ENCODE data around the gene WSB1. TPM values are rescaled to one million over a fixed set of nuclear protein-coding genes. Genes with fewer than 3 reads are reported as not detected.

WSB1 gene
- total RNA-seq, 1 donor from 2014 or later: 160 TPM

GRCh38 chr17:27336184-27336583 is 42.3 kb downstream of the WSB1 start:
- DNase-seq (ENCODE audit: low spot score): no peak

- no peak for DNase-seq (ENCODE audit: low spot score)
Observed at GRCh38 chr17:27338536-27338985, 44.6 kb downstream of the WSB1 start.

GRCh38 chr17:27339198-27339835 is 45.4 kb downstream of the WSB1 start:
- DNase-seq (ENCODE audit: low spot score): no peak

GRCh38 chr17:27339836-27340550 is 46.1 kb downstream of the WSB1 start:
- DNase-seq (ENCODE audit: low spot score): no peak

GRCh38 chr17:27340575-27340974 is 46.7 kb downstream of the WSB1 start:
- DNase-seq (ENCODE audit: low spot score): no peak

GRCh38 chr17:27341041-27341471 is 47.1 kb downstream of the WSB1 start:
- DNase-seq (ENCODE audit: low spot score): no peak

GRCh38 chr17:27342059-27342458 is 48.1 kb downstream of the WSB1 start:
- no peak for DNase-seq (ENCODE audit: low spot score)

- DNase-seq (ENCODE audit: low spot score): no peak
Observed at GRCh38 chr17:27343294-27343693, 49.4 kb downstream of the WSB1 start.

GRCh38 chr17:27343977-27344607 is 50.2 kb downstream of the WSB1 start:
- DNase-seq (ENCODE audit: low spot score): no peak

GRCh38 chr17:27345141-27345904 is 51.4 kb downstream of the WSB1 start:
- no peak for DNase-seq (ENCODE audit: low spot score)

- DNase-seq (ENCODE audit: low spot score): no peak
Observed at GRCh38 chr17:27346228-27346899, 52.5 kb downstream of the WSB1 start.

GRCh38 chr17:27348196-27348595 is 54.3 kb downstream of the WSB1 start:
- DNase-seq (ENCODE audit: low spot score): no peak

- no peak for DNase-seq (ENCODE audit: low spot score)
Observed at GRCh38 chr17:27349540-27350021, 55.7 kb downstream of the WSB1 start.

GRCh38 chr17:27351759-27352158 is 57.8 kb downstream of the WSB1 start:
- no peak for DNase-seq (ENCODE audit: low spot score)

GRCh38 chr17:27352448-27353032 is 58.6 kb downstream of the WSB1 start:
- DNase-seq (ENCODE audit: low spot score): no peak

- DNase-seq (ENCODE audit: low spot score): no peak
Observed at GRCh38 chr17:27353033-27353460, 59.1 kb downstream of the WSB1 start.

GRCh38 chr17:27353461-27354050 is 59.6 kb downstream of the WSB1 start:
- peak; percentile 98 for DNase-seq (ENCODE audit: low spot score)

GRCh38 chr17:27354051-27354490 is 60.2 kb downstream of the WSB1 start:
- peak; percentile 88 for DNase-seq (ENCODE audit: low spot score)

- DNase-seq (ENCODE audit: low spot score): peak; percentile 67
Observed at GRCh38 chr17:27354491-27355081, 60.7 kb downstream of the WSB1 start.

GRCh38 chr17:27355419-27355818 is 61.5 kb downstream of the WSB1 start:
- DNase-seq (ENCODE audit: low spot score): peak; percentile 11
